ENCODE measurements around the gene EEA1.
A peak's percentile ranks its signal among the peaks of the same experiment; 100 is the strongest.

The EEA1 gene

GRCh38 chr12:92886131-92886530, 43.0 kb downstream of the EEA1 start:
- no peak for DNase-seq (ENCODE audit: low spot score)

GRCh38 chr12:92879698-92880322, 49.3 kb downstream of the EEA1 start:
- DNase-seq (ENCODE audit: low spot score): no peak

- DNase-seq (ENCODE audit: low spot score): no peak
Observed at GRCh38 chr12:92877904-92878303, 51.2 kb downstream of the EEA1 start.

- DNase-seq (ENCODE audit: low spot score): no peak
Observed at GRCh38 chr12:92876496-92876895, 52.6 kb downstream of the EEA1 start.

GRCh38 chr12:92871116-92871515, 58.0 kb downstream of the EEA1 start:
- DNase-seq (ENCODE audit: low spot score): no peak

- DNase-seq (ENCODE audit: low spot score): no peak
Observed at GRCh38 chr12:92866418-92866817, 62.7 kb downstream of the EEA1 start.

GRCh38 chr12:92863251-92863650, 65.8 kb downstream of the EEA1 start:
- no peak for DNase-seq (ENCODE audit: low spot score)

- DNase-seq (ENCODE audit: low spot score): no peak
Observed at GRCh38 chr12:92861381-92861780, 67.7 kb downstream of the EEA1 start.

- DNase-seq (ENCODE audit: low spot score): no peak
Observed at GRCh38 chr12:92860521-92860920, 68.6 kb downstream of the EEA1 start.

GRCh38 chr12:92859650-92860386, 69.3 kb downstream of the EEA1 start:
- DNase-seq (ENCODE audit: low spot score): no peak

- no peak for DNase-seq (ENCODE audit: low spot score)
Observed at GRCh38 chr12:92857818-92858217, 71.3 kb downstream of the EEA1 start.

GRCh38 chr12:92854344-92854743, 74.8 kb downstream of the EEA1 start:
- no peak for DNase-seq (ENCODE audit: low spot score)

- DNase-seq (ENCODE audit: low spot score): no peak
Observed at GRCh38 chr12:92848740-92849139, 80.4 kb downstream of the EEA1 start.

GRCh38 chr12:92847368-92847767, 81.7 kb downstream of the EEA1 start:
- DNase-seq (ENCODE audit: low spot score): no peak

- no peak for DNase-seq (ENCODE audit: low spot score)
Observed at GRCh38 chr12:92845329-92845728, 83.8 kb downstream of the EEA1 start.

GRCh38 chr12:92844151-92844763, 84.8 kb downstream of the EEA1 start:
- peak; percentile 16 for DNase-seq (ENCODE audit: low spot score)

GRCh38 chr12:92829686-92830282, 99.3 kb downstream of the EEA1 start:
- DNase-seq (ENCODE audit: low spot score): no peak

- DNase-seq (ENCODE audit: low spot score): no peak
Observed at GRCh38 chr12:92828565-92828964, 100.5 kb downstream of the EEA1 start.

GRCh38 chr12:92827836-92828431, 101.2 kb downstream of the EEA1 start:
- peak; percentile 56 for DNase-seq (ENCODE audit: low spot score)

- no peak for DNase-seq (ENCODE audit: low spot score)
Observed at GRCh38 chr12:92821142-92821541, 108.0 kb downstream of the EEA1 start.

- no peak for DNase-seq (ENCODE audit: low spot score)
Observed at GRCh38 chr12:92814584-92814983, 114.5 kb downstream of the EEA1 start.

GRCh38 chr12:92810370-92810769, 118.7 kb downstream of the EEA1 start:
- no peak for DNase-seq (ENCODE audit: low spot score)

- no peak for DNase-seq (ENCODE audit: low spot score)
Observed at GRCh38 chr12:92803903-92804302, 125.2 kb downstream of the EEA1 start.

Measured in LoVo (cell line).